Measurements from ENCODE around the gene SPACA1.
"Not testable (repeated sequence)": the region's sequence is repeated elsewhere in the genome, so short reads cannot be mapped to it uniquely, and the experiment has no call there.

Gene SPACA1, protein sequence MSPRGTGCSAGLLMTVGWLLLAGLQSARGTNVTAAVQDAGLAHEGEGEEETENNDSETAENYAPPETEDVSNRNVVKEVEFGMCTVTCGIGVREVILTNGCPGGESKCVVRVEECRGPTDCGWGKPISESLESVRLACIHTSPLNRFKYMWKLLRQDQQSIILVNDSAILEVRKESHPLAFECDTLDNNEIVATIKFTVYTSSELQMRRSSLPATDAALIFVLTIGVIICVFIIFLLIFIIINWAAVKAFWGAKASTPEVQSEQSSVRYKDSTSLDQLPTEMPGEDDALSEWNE

DNA sequence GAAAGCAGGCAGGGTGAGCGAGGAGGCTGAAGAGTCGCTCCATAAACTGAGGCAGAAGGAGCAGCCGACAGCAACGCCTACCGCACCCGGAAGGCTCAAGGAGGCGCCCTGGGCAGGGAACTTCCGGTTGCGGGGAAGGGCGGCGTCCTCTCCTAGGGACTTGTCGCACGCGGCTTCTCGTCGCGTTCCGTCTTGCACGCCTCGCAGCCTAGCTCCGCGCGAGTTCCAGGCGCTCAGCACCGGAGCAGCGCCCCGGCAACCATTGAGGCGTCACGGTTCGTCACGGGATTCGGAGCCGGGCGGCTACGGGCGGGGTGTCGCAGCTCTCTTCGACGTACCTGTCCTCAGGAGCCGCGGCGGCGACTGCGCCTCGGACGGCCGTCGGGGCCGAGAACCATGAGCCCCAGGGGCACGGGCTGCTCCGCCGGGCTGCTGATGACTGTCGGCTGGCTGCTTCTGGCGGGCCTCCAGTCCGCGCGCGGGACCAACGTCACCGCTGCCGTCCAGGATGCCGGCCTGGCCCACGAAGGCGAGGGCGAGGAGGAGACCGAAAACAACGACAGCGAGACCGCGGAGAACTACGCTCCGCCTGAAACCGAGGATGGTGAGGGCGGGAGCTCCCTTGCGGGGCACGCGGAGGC is at the start of gene SPACA1:
Gene SPACA1, plus strand, starts transcription at position 332 of the 641 bp plus-strand sequence. Its CDS starts 65 bp downstream, at position 397.
- no peak for TF ChIP-seq TARDBP (IDR thresholded peaks at IDR 0.05)
- TF ChIP-seq ARNT (IDR thresholded peaks at IDR 0.05): no peak
- TF ChIP-seq SP1 (IDR thresholded peaks at IDR 0.05): no peak
- no peak for TF ChIP-seq FOXA1 (IDR thresholded peaks at IDR 0.05)
- no peak for TF ChIP-seq FOXM1 (IDR thresholded peaks at IDR 0.05; ENCODE audit: borderline replicate concordance)
- TF ChIP-seq L3MBTL2 (conservative IDR thresholded peaks at IDR 0.05): no peak
- no peak for TF ChIP-seq FOXK2 (IDR thresholded peaks at IDR 0.05)
- CTCF ChIA-PET: no interaction called here
- POLR2A ChIA-PET: no interaction called here
- DNase-seq (ENCODE audit: extremely low spot score): no peak

DNA sequence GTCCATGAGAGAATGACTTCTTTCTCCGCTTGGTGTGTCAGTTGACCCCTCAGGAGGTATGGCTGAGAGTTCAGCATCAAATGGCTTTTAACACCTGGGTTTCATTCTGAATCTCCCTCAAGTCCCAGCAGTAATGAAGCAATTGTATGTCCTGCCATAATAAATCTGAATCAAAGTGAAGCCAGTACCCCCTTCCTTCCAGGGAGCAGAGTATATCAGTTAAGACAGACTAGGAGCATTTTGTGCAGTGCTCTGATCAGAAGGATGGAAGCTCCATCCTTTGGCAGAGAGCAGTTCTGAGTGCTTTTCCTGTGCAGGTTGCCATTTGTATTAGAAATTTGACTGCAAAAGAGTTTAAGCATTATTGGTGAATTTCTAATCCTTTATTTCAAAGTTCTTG is 46.9 kb upstream of the SPACA1 start:
- TF ChIP-seq ARNT (IDR thresholded peaks at IDR 0.05) (no peak), ZNF384 (IDR thresholded peaks at IDR 0.05) (no peak), FOXK2 (IDR thresholded peaks at IDR 0.05) (no peak), LEF1 (IDR thresholded peaks at IDR 0.05; ENCODE audit: borderline replicate concordance) (no peak), L3MBTL2 (conservative IDR thresholded peaks at IDR 0.05) (no peak), NFRKB (IDR thresholded peaks at IDR 0.05) (no peak), SP1 (IDR thresholded peaks at IDR 0.05) (no peak)
- TF ChIP-seq, protein P1, sequence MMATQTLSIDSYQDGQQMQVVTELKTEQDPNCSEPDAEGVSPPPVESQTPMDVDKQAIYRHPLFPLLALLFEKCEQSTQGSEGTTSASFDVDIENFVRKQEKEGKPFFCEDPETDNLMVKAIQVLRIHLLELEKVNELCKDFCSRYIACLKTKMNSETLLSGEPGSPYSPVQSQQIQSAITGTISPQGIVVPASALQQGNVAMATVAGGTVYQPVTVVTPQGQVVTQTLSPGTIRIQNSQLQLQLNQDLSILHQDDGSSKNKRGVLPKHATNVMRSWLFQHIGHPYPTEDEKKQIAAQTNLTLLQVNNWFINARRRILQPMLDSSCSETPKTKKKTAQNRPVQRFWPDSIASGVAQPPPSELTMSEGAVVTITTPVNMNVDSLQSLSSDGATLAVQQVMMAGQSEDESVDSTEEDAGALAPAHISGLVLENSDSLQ (IDR thresholded peaks at IDR 0.05): no peak
- ChIA-PET CTCF (no interaction called here), POLR2A (no interaction called here)

GRCh38 chr6:88001279-88001678 is 46.4 kb upstream of the SPACA1 start:
- CTCF ChIA-PET; POLR2A ChIA-PET; DNase-seq (ENCODE audit: extremely low spot score): not testable (repeated sequence)

More for the DNA sequence above, 46.9 kb upstream of the SPACA1 start:
- no peak for DNase-seq (ENCODE audit: extremely low spot score)

DNA sequence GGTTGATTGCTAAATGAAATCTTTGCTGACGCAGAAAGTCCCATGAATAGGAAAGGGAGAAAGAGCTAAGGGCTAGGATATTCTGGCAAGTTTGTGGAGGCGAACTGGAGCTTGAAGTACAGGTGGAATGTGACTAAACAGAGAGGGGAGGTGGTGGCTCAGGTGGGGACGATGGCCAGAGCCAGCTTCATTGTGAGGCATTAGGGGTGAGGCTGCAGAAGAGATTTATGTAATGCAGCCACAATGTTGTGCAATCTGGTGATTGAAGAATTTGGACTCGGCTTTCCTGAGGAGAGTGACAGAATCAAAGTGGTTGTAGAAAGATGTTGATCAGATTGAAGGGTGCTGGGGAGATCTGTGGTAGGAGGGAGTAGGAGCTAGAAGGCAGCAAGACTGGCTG is 42.9 kb upstream of the SPACA1 start:
- TF ChIP-seq FOXK2 (IDR thresholded peaks at IDR 0.05): no peak
- no peak for TF ChIP-seq FOXA1 (IDR thresholded peaks at IDR 0.05)
- no peak for TF ChIP-seq NFRKB (IDR thresholded peaks at IDR 0.05)
- TF ChIP-seq ARNT (IDR thresholded peaks at IDR 0.05): no peak
- no peak for TF ChIP-seq FOXM1 (IDR thresholded peaks at IDR 0.05; ENCODE audit: borderline replicate concordance)
- no peak for TF ChIP-seq LEF1 (IDR thresholded peaks at IDR 0.05; ENCODE audit: borderline replicate concordance)
- TF ChIP-seq L3MBTL2 (conservative IDR thresholded peaks at IDR 0.05): no peak
- no peak for TF ChIP-seq CTBP1 (IDR thresholded peaks at IDR 0.05; ENCODE audit: borderline replicate concordance)
- no peak for TF ChIP-seq TARDBP (IDR thresholded peaks at IDR 0.05)
- DNase-seq (ENCODE audit: extremely low spot score): no peak
- ChIA-PET CTCF (no interaction called here), POLR2A (interaction anchor here (0.6 to 0.9 kb wide), 2 partner anchors 60 to 320 kb away, joined by 3 to 4 read pairs; no protein-coding TSS in a partner anchor)

GRCh38 chr6:88006557-88006956 is 41.1 kb upstream of the SPACA1 start:
- DNase-seq (ENCODE audit: extremely low spot score): no peak
- TF ChIP-seq SP1 (IDR thresholded peaks at IDR 0.05) (no peak), FOXK2 (IDR thresholded peaks at IDR 0.05) (no peak), FOXA1 (IDR thresholded peaks at IDR 0.05) (no peak), CTBP1 (IDR thresholded peaks at IDR 0.05; ENCODE audit: borderline replicate concordance) (no peak), TARDBP (IDR thresholded peaks at IDR 0.05) (no peak), HDGF (IDR thresholded peaks at IDR 0.05; ENCODE audit: borderline replicate concordance) (no peak), SUZ12 (IDR thresholded peaks at IDR 0.05) (no peak), ELF4 (IDR thresholded peaks at IDR 0.05) (no peak), ARNT (IDR thresholded peaks at IDR 0.05) (no peak), ZNF384 (IDR thresholded peaks at IDR 0.05) (no peak), LEF1 (IDR thresholded peaks at IDR 0.05; ENCODE audit: borderline replicate concordance) (no peak), L3MBTL2 (conservative IDR thresholded peaks at IDR 0.05) (no peak), BHLHE40 (IDR thresholded peaks at IDR 0.05; ENCODE audit: borderline replicate concordance) (no peak), NFRKB (IDR thresholded peaks at IDR 0.05) (no peak), FOXM1 (IDR thresholded peaks at IDR 0.05; ENCODE audit: borderline replicate concordance) (no peak)
- TF ChIP-seq, protein P1 (IDR thresholded peaks at IDR 0.05): no peak
- ChIA-PET CTCF (no interaction called here), POLR2A (no interaction called here)

GRCh38 chr6:88008411-88008810 is 39.2 kb upstream of the SPACA1 start:
- no peak for TF ChIP-seq ELF4 (IDR thresholded peaks at IDR 0.05)
- TF ChIP-seq SP1 (IDR thresholded peaks at IDR 0.05): no peak
- TF ChIP-seq, protein P1 (IDR thresholded peaks at IDR 0.05): no peak
- CTCF ChIA-PET: no interaction called here
- DNase-seq (ENCODE audit: extremely low spot score): no peak
- POLR2A ChIA-PET: interaction anchor here (1.2 kb wide), 1 partner anchor 64 kb away, joined by 7 read pairs; no protein-coding TSS in a partner anchor

GRCh38 chr6:88008831-88009231 is 38.8 kb upstream of the SPACA1 start:
- POLR2A ChIA-PET: interaction anchor here (1.2 kb wide), 1 partner anchor 64 kb away, joined by 7 read pairs; no protein-coding TSS in a partner anchor
- no peak for DNase-seq (ENCODE audit: extremely low spot score)
- CTCF ChIA-PET: no interaction called here
- TF ChIP-seq SUZ12 (IDR thresholded peaks at IDR 0.05) (no peak), FOXA1 (IDR thresholded peaks at IDR 0.05) (no peak), HDGF (IDR thresholded peaks at IDR 0.05; ENCODE audit: borderline replicate concordance) (no peak), ARNT (IDR thresholded peaks at IDR 0.05) (no peak), ELF4 (IDR thresholded peaks at IDR 0.05) (no peak), LEF1 (IDR thresholded peaks at IDR 0.05; ENCODE audit: borderline replicate concordance) (no peak), SP1 (IDR thresholded peaks at IDR 0.05) (no peak), TARDBP (IDR thresholded peaks at IDR 0.05) (no peak), NFRKB (IDR thresholded peaks at IDR 0.05) (no peak), L3MBTL2 (conservative IDR thresholded peaks at IDR 0.05) (no peak), FOXK2 (IDR thresholded peaks at IDR 0.05) (no peak), CTBP1 (IDR thresholded peaks at IDR 0.05; ENCODE audit: borderline replicate concordance) (no peak), ZNF384 (IDR thresholded peaks at IDR 0.05) (no peak), BHLHE40 (IDR thresholded peaks at IDR 0.05; ENCODE audit: borderline replicate concordance) (no peak), FOXM1 (IDR thresholded peaks at IDR 0.05; ENCODE audit: borderline replicate concordance) (no peak)
- TF ChIP-seq, protein P1 (IDR thresholded peaks at IDR 0.05): no peak

Data from HEK293T (cell line).